ENCODE results near the gene NBAS. TPM values are rescaled to one million over a fixed set of nuclear protein-coding genes. Genes with fewer than 3 reads are reported as not detected.

Gene NBAS
- total RNA-seq, 1 donor from 2014 or later = 61.6 TPM

- Mint-ChIP-seq H3K4me3 (no peak overlapping the region), H3K4me1 (peaks cover 11% of the 10 kb centered on the region), H3K27ac (ENCODE audit: unreplicated experiment) (no peak overlapping the region), H3K36me3 (ENCODE audit: low read depth) (peaks cover 26% of the 10 kb centered on the region), H3K27me3 (ENCODE audit: low read depth) (no peaks in the 10 kb centered on the region), H3K9me3 (peaks cover 7% of the 10 kb centered on the region)
- TF ChIP-seq CTCF (conservative IDR thresholded peaks at IDR 0.05) = no peak
- DNase-seq (ENCODE audit: low read depth, low spot score) = no peak
Observed at GRCh38 chr2:15225131-15225530, 336.0 kb downstream of the NBAS start.

- H3K4me3 Mint-ChIP-seq = no peak overlapping the region
- TF ChIP-seq CTCF (conservative IDR thresholded peaks at IDR 0.05) = no peak
- H3K9me3 Mint-ChIP-seq = peaks cover 7% of the 10 kb centered on the region
- peaks cover 11% of the 10 kb centered on the region for H3K4me1 Mint-ChIP-seq
- peaks cover 26% of the 10 kb centered on the region for H3K36me3 Mint-ChIP-seq (ENCODE audit: low read depth)
- no peak for DNase-seq (ENCODE audit: low read depth, low spot score)
- H3K27me3 Mint-ChIP-seq (ENCODE audit: low read depth) = no peaks in the 10 kb centered on the region
- no peak overlapping the region for H3K27ac Mint-ChIP-seq (ENCODE audit: unreplicated experiment)
Observed at GRCh38 chr2:15224641-15225040, 336.5 kb downstream of the NBAS start.

- Mint-ChIP-seq H3K4me1 (peaks cover 11% of the 10 kb centered on the region), H3K4me3 (no peak overlapping the region), H3K36me3 (ENCODE audit: low read depth) (peaks cover 26% of the 10 kb centered on the region), H3K27ac (ENCODE audit: unreplicated experiment) (no peak overlapping the region), H3K27me3 (ENCODE audit: low read depth) (no peaks in the 10 kb centered on the region), H3K9me3 (peaks cover 7% of the 10 kb centered on the region)
- DNase-seq (ENCODE audit: low read depth, low spot score) = no peak
- no peak for TF ChIP-seq CTCF (conservative IDR thresholded peaks at IDR 0.05)
Observed at GRCh38 chr2:15223887-15224286, 337.2 kb downstream of the NBAS start.

GRCh38 chr2:15222856-15223255 is 338.3 kb downstream of the NBAS start:
- peaks cover 20% of the 10 kb centered on the region for H3K36me3 Mint-ChIP-seq (ENCODE audit: low read depth)
- H3K9me3 Mint-ChIP-seq = peaks cover 7% of the 10 kb centered on the region
- H3K4me1 Mint-ChIP-seq = peaks cover 11% of the 10 kb centered on the region
- no peak for DNase-seq (ENCODE audit: low read depth, low spot score)
- no peak for TF ChIP-seq CTCF (conservative IDR thresholded peaks at IDR 0.05)
- H3K27ac Mint-ChIP-seq (ENCODE audit: unreplicated experiment) = no peak overlapping the region
- H3K4me3 Mint-ChIP-seq = no peak overlapping the region
- no peaks in the 10 kb centered on the region for H3K27me3 Mint-ChIP-seq (ENCODE audit: low read depth)

- no peak for DNase-seq (ENCODE audit: low read depth, low spot score)
Observed at GRCh38 chr2:15220603-15221002, 340.5 kb downstream of the NBAS start.

More at GRCh38 chr2:15220603-15221002, 340.5 kb downstream of the NBAS start:
- peaks cover 2% of the 10 kb centered on the region for H3K9me3 Mint-ChIP-seq
- H3K4me1 Mint-ChIP-seq = peaks cover 11% of the 10 kb centered on the region
- no peaks in the 10 kb centered on the region for H3K27me3 Mint-ChIP-seq (ENCODE audit: low read depth)
- TF ChIP-seq CTCF (conservative IDR thresholded peaks at IDR 0.05) = no peak
- H3K27ac Mint-ChIP-seq (ENCODE audit: unreplicated experiment) = no peak overlapping the region
- H3K36me3 Mint-ChIP-seq (ENCODE audit: low read depth) = peaks cover 15% of the 10 kb centered on the region
- H3K4me3 Mint-ChIP-seq = no peak overlapping the region
